GM23248 (cell line): Measurements from ENCODE around the gene SFXN2. TPM values are rescaled to one million over a fixed set of nuclear protein-coding genes. Genes with fewer than 3 reads are reported as not detected.
"Not testable (repeated sequence)": the region's sequence is repeated elsewhere in the genome, so short reads cannot be mapped to it uniquely, and the experiment has no call there.

ENCODE experiments used
- DNase-seq: peaks from one replicate; pipeline ENCODE4 v3.0.0-alpha.2; 2015
- H2AFZ ChIP-seq: fragments of 200-600 bp; sonication (generic); 2 replicates; pipeline ENCODE4 v1.6.1; 2016; ENCODE audit warnings: antibody characterized with exemption
- H3F3A ChIP-seq: fragments of 200-600 bp; sonication (generic); 2 replicates; pipeline ENCODE4 v1.6.1; 2016; ENCODE audit warnings: mild to moderate bottlenecking, antibody characterized with exemption, mixed run types; ENCODE audit not compliant: insufficient read depth
- H3K27ac ChIP-seq: fragments of 200-600 bp; sonication (generic); 2 replicates; pipeline ENCODE4 v1.5.1; 2016; ENCODE audit warnings: mild to moderate bottlenecking
- H3K27me3 ChIP-seq: fragments of 200-600 bp; sonication (generic); replicated peaks from 2 replicates; pipeline ENCODE4 v1.6.1; 2016; ENCODE audit warnings: mild to moderate bottlenecking; ENCODE audit not compliant: insufficient read depth
- H3K36me3 ChIP-seq: fragments of 200-600 bp; sonication (generic); 2 replicates; pipeline ENCODE4 v1.6.1; 2016; ENCODE audit warnings: low read depth, mild to moderate bottlenecking
- H3K4me1 ChIP-seq: fragments of 200-600 bp; sonication (generic); 2 replicates; pipeline ENCODE4 v1.6.1; 2016; ENCODE audit warnings: mild to moderate bottlenecking; ENCODE audit not compliant: insufficient read depth
- H3K4me2 ChIP-seq: fragments of 200-600 bp; sonication (generic); one replicate; pipeline ENCODE4 v1.6.1; 2016; ENCODE audit warnings: mild to moderate bottlenecking; ENCODE audit not compliant: unreplicated experiment
- H3K4me3 ChIP-seq: fragments of 200-600 bp; sonication (generic); 2 replicates; pipeline ENCODE4 v1.5.1; 2016; ENCODE audit warnings: mild to moderate bottlenecking
- H3K79me2 ChIP-seq: fragments of 200-600 bp; sonication (generic); 2 replicates; pipeline ENCODE4 v1.6.1; 2016; ENCODE audit warnings: mild to moderate bottlenecking; ENCODE audit not compliant: insufficient read depth
- H3K9ac ChIP-seq: fragments of 200-600 bp; sonication (generic); 2 replicates; pipeline ENCODE4 v1.6.1; 2016; ENCODE audit warnings: mild to moderate bottlenecking
- H3K9me2 ChIP-seq: fragments of 200-600 bp; sonication (generic); 2 replicates; pipeline ENCODE4 v1.6.1; 2016; ENCODE audit warnings: mixed run types, mild to moderate bottlenecking, moderate library complexity; ENCODE audit not compliant: insufficient read depth
- H3K9me3 ChIP-seq: fragments of 200-600 bp; sonication (generic); one replicate; pipeline ENCODE4 v1.6.1; 2017; ENCODE audit warnings: low read depth
- H4K20me1 ChIP-seq: fragments of 200-600 bp; sonication (generic); 2 replicates; pipeline ENCODE4 v1.6.0; 2016; ENCODE audit not compliant: insufficient read depth
- EZH2 ChIP-seq: fragments of 200-600 bp; sonication (generic); IDR thresholded peaks from 2 replicates; pipeline ENCODE4 v1.6.1; 2018; ENCODE audit warnings: antibody characterized with exemption, mild to moderate bottlenecking; ENCODE audit not compliant: insufficient read depth, poor library complexity, severe bottlenecking
- EZH2phosphoT487 ChIP-seq: fragments of 200-600 bp; sonication (generic); IDR thresholded peaks from 2 replicates; pipeline ENCODE4 v1.6.1; 2018; ENCODE audit warnings: antibody characterized with exemption, moderate library complexity, mild to moderate bottlenecking, low read depth; ENCODE audit not compliant: insufficient read depth
- WGBS, 2 experiments: methylation state at CpG; one replicate each; pipeline ENCODE4 v1.1.6; 2015 to 2017; ENCODE audit warnings: low lambda C conversion rate in 2 of 2, low coverage in 1 of 2; ENCODE audit errors: missing lambda C conversion rate in 2 of 2; 5-methylcytosine and 5-hydroxymethylcytosine counted together
- in situ Hi-C: fragments of 300-500 bp; cut with MboI; formaldehyde crosslinking; loops from 2 replicates; pipeline ENCODE4 v1.15.0; 2020
- polyA plus RNA-seq: library from polyadenylated mRNA; unstranded; fragments of >200 nt; fragmentation: Nextera tagmentation; extraction: Ambion mirVana; gene quantifications from 2 replicates; pipeline ENCODE4 v1.2.1, GENCODE V29; 2016
- total RNA-seq: library from RNA; depleted of rRNA; stranded (reverse); fragments of >200 nt; shearing (Covaris generic); gene quantifications from 2 replicates; pipeline ENCODE4 v1.2.3, GENCODE V29; 2014

SFXN2 gene
- total and polyA plus RNA-seq, 2 experiments from 2014 or later: 1.1 to 1.7 TPM

DNA sequence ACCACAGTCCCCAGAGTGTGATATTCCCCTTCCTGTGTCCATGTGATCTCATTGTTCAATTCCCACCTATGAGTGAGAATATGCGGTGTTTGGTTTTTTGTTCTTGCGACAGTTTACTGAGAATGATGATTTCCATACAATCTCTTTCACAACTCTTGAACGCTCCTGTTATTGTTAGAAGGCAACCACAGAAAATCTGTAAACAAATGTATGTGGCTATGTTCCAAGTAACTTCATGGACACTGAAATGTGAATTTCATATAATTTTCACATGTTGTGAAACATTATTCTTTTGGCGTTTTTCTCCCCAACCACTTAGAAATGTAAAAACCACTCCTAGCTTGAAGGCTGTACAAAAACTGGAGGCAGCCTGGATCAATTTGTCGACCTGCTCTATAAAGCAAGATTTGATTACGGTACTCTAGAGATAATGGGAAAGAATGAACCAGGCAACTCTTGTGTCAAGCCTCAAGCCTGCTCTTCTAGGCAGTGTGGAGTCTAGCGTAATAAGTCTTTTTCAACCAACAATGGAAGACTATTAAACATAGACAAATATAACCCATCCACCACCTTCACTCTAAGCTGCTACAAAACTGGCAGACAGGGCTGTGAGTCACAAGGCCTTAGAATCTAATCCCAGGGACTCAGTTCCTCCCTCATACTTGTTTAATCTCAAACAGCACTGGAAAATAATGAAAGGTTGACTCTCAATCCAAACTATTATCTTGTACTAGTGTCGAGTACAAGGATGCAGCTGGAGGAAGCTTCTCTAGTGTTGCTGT, 23.0 kb upstream of the SFXN2 start:
- H3K79me2 ChIP-seq: no peaks in the 10 kb centered on the region
- peak overlapping the region; percentile 45 for H3K27ac ChIP-seq
- peaks cover 9% of the 10 kb centered on the region; the same call in 1 of the 2 replicates for H3K36me3 ChIP-seq
- in situ Hi-C loops: no loop called here
- WGBS, 2 experiments: 22 to 30% methylated on average over 8 of the region's 8 CpGs
- peak; percentile 67 for DNase-seq
- H3K27me3 ChIP-seq: no peaks in the 10 kb centered on the region
- H3K4me1 ChIP-seq: no peaks in the 10 kb centered on the region; the same call in none of the 2 replicates
- peak overlapping the region; percentile 25 for H3K4me2 ChIP-seq
- peaks cover 14% of the 10 kb centered on the region for H3F3A ChIP-seq
- TF ChIP-seq EZH2phosphoT487: no peak
- TF ChIP-seq EZH2: no peak
- no peaks in the 10 kb centered on the region for H3K9me2 ChIP-seq
- no peak overlapping the region for H3K4me3 ChIP-seq
- H3K9ac ChIP-seq: peak overlapping the region; percentile 29; the same call in 1 of the 2 replicates
- no peaks in the 10 kb centered on the region for H4K20me1 ChIP-seq
- peak overlapping the region; percentile 32; the same call in 1 of the 2 replicates for H2AFZ ChIP-seq
- no peaks in the 10 kb centered on the region for H3K9me3 ChIP-seq

DNA sequence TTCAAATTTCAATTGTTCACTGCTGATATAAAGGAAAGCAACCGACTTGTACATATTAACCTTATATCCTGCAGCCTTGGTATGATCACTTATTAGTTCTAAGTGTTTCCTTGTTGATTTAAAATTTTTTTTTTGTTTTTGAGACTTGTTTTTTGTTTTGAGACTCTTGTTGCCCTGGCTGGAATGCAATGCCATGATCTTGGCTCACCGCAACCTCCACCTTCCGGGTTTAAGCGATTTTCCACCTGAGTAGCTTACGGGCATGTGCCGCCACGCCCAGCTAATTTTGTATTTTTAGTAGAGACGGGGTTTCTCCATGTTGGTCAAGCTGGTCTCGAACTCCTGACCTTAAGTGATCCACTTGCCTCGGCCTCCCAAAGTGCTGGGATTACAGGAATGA, 19.0 kb upstream of the SFXN2 start:
- H2AFZ ChIP-seq, H3K27me3 ChIP-seq, H4K20me1 ChIP-seq, H3K4me1 ChIP-seq, H3K36me3 ChIP-seq, H3K9ac ChIP-seq, DNase-seq, H3K79me2 ChIP-seq, H3K9me2 ChIP-seq, H3K27ac ChIP-seq, H3K4me3 ChIP-seq, H3K9me3 ChIP-seq, H3K4me2 ChIP-seq, in situ Hi-C loops: not testable (repeated sequence)
- peaks cover 14% of the 10 kb centered on the region for H3F3A ChIP-seq
- WGBS, 2 experiments: 97 to 99% methylated on average over 10 of the region's 10 CpGs

DNA sequence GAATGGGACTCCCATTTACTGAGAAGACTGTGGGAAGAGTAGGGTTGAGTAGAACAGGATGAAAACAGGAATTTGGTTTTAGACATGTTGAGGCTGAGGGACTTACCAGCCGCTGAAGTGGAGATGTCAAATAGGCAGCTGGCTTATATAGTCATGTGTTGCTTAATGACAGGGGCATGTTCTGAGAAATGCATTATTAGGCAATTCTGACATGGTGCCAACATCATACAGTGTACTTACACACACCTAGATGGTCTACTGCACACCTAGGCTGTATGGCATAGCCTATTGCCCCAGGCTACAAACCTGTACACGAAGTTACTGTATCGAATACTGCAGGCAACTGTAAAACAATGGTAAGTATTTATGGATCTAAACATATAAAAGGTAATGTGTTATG, 17.7 kb upstream of the SFXN2 start:
- no peak for DNase-seq
- H3K79me2 ChIP-seq: no peaks in the 10 kb centered on the region
- H3K27me3 ChIP-seq: no peaks in the 10 kb centered on the region
- no peaks in the 10 kb centered on the region for H3K9me3 ChIP-seq
- H2AFZ ChIP-seq: no peak overlapping the region
- H3K4me3 ChIP-seq: no peak overlapping the region
- TF ChIP-seq EZH2 (no peak), EZH2phosphoT487 (no peak)
- peaks cover 9% of the 10 kb centered on the region for H3F3A ChIP-seq
- H3K9ac ChIP-seq: no peak overlapping the region
- H3K4me2 ChIP-seq: no peak overlapping the region
- 98 to 100% methylated on average over 3 of the region's 3 CpGs for WGBS, 2 experiments
- no peaks in the 10 kb centered on the region for H3K9me2 ChIP-seq
- no peaks in the 10 kb centered on the region for H4K20me1 ChIP-seq
- peaks cover 9% of the 10 kb centered on the region; the same call in 1 of the 2 replicates for H3K36me3 ChIP-seq
- no peak overlapping the region for H3K27ac ChIP-seq
- no peaks in the 10 kb centered on the region; the same call in 1 of the 2 replicates for H3K4me1 ChIP-seq
- in situ Hi-C loops: no loop called here

DNA sequence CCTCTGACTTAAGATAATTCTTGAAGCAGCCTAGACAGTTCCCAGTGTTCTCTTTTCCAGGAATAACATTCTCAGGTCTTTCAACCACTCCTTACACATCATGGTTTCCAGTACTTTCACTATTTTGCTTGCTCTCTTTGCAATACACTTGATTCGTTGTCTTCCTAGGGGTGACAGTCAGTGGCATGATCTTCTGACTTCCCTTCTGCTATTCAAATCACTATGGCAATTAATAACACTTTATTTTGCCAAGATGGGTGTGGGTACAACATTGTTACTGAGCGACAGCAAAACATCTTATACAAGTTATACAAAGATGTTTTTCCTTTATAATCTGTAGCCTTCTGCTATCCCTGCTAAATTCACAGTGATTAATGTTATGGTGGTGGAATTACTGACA, 15.5 kb upstream of the SFXN2 start:
- H3K27ac ChIP-seq: no peak overlapping the region
- WGBS, 2 experiments: 40 to 42% methylated on average over 2 of the region's 2 CpGs

More for the DNA sequence above, 15.5 kb upstream of the SFXN2 start:
- in situ Hi-C loops: no loop called here
- no peak overlapping the region for H2AFZ ChIP-seq
- TF ChIP-seq EZH2phosphoT487 (no peak), EZH2 (no peak)
- H3K4me2 ChIP-seq: no peak overlapping the region
- H3K79me2 ChIP-seq: no peaks in the 10 kb centered on the region
- H3F3A ChIP-seq: no peaks in the 10 kb centered on the region
- H3K9me3 ChIP-seq: no peaks in the 10 kb centered on the region
- H3K36me3 ChIP-seq: peaks cover 5% of the 10 kb centered on the region; the same call in 1 of the 2 replicates
- no peak for DNase-seq
- no peaks in the 10 kb centered on the region for H3K27me3 ChIP-seq
- no peaks in the 10 kb centered on the region for H3K4me1 ChIP-seq
- no peak overlapping the region for H3K9ac ChIP-seq
- no peaks in the 10 kb centered on the region for H3K9me2 ChIP-seq
- H4K20me1 ChIP-seq: no peaks in the 10 kb centered on the region
- no peak overlapping the region for H3K4me3 ChIP-seq
